Stomach (tissue), 4 donors: Measurements from ENCODE around the gene WHAMM.

Source experiments
- POLR2A ChIP-seq, 4 donors: fragments of 450-650 bp; IDR thresholded peaks; one replicate each; pipeline ENCODE4 v1.6.1; 2016; ENCODE audit warnings: antibody characterized with exemption in 4 of 4, control low read depth in 2 of 4, mild to moderate bottlenecking in 1 of 4, moderate library complexity in 1 of 4
- TF ChIP-seq, protein P1 (sequence below), 7 experiments: fragments of 450-650 bp in 4 of 7; fragments of 200-600 bp in 3 of 7; sonication (generic) in 3 of 7; IDR thresholded peaks; one replicate each; pipeline ENCODE4 v1.5.1; 2016 to 2019; ENCODE audit warnings: antibody characterized with exemption in 7 of 7, control low read depth in 2 of 7, mild to moderate bottlenecking in 1 of 7

DNA sequence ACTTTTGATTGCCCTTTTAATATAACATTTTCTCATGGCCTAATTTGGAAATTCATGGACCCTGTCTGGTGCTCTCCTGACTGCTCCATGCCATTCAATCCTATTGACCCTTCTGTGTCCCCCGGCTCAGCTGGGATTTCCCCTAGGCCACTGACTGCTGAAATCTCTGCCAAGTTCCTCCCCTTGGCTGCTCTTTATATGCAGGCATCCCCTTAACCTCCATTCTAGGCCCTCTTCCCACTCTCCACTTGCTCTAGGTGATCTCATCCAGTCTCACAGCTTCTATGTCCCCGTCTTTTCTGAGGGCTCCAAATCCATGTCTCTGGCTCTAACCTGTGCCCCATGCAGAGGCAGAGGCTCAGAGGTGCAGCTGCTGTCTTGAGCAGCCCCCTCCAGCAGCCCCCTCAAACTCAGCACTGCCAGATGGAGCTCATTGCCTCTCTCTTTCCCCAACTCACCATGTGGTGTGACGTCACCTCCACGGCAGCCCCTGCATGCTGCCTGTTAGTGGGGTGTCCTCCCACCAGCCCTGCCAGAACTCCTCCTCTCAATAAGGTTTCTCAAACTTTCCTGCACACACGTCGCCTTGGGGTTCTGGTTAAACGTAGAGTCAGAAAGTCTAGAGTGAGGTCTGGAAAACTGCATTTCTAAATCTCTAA, 10.1 kb upstream of the WHAMM start:
- TF ChIP-seq, protein P1, sequence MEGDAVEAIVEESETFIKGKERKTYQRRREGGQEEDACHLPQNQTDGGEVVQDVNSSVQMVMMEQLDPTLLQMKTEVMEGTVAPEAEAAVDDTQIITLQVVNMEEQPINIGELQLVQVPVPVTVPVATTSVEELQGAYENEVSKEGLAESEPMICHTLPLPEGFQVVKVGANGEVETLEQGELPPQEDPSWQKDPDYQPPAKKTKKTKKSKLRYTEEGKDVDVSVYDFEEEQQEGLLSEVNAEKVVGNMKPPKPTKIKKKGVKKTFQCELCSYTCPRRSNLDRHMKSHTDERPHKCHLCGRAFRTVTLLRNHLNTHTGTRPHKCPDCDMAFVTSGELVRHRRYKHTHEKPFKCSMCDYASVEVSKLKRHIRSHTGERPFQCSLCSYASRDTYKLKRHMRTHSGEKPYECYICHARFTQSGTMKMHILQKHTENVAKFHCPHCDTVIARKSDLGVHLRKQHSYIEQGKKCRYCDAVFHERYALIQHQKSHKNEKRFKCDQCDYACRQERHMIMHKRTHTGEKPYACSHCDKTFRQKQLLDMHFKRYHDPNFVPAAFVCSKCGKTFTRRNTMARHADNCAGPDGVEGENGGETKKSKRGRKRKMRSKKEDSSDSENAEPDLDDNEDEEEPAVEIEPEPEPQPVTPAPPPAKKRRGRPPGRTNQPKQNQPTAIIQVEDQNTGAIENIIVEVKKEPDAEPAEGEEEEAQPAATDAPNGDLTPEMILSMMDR (IDR thresholded peaks at IDR 0.05), result no peak
- TF ChIP-seq POLR2A (IDR thresholded peaks at IDR 0.05), result no peak
